GM12878 (cell line): ENCODE results near the gene TKTL1. TPM values are rescaled to one million over a fixed set of nuclear protein-coding genes. Genes with fewer than 3 reads are reported as not detected.

ENCODE experiments used
- ATAC-seq: fragments of 200-7000 bp; cut with Tn5 transposase; 3 replicates; pipeline ENCODE4 v1.9.1; 2020; ENCODE audit warnings: mild to moderate bottlenecking, moderate library complexity
- BruUV-seq: library from RNA; stranded (reverse); fragments of 400-500 nt; replicated peaks from 2 replicates; lab custom pipeline; 2021; lab: Mats Ljungman, UMichigan
- CTCF ChIA-PET: fragments of 300-600 bp; sonication (Branson Sonifier 250); formaldehyde crosslinking; extraction: SDS; loops from one replicate; lab custom pipeline; 2021; ENCODE audit warnings: inconsistent platforms; lab: Yijun Ruan, JAX
- POLR2A ChIA-PET: fragments of 350-600 bp; formaldehyde crosslinking; extraction: SDS; loops from one replicate; lab custom pipeline; 2021; ENCODE audit warnings: inconsistent platforms; lab: Charles Lee
- RAD21 ChIA-PET: fragments of 300-600 bp; sonication (Branson Sonifier 250); formaldehyde crosslinking; loops from one replicate; lab custom pipeline; 2023; ENCODE audit warnings: antibody characterized with exemption; ENCODE audit not compliant: unreplicated experiment; lab: Charles Lee
- SMC1A ChIA-PET: fragments of 300-600 bp; sonication (Branson Sonifier 250); formaldehyde crosslinking; loops from one replicate; lab custom pipeline; 2023; ENCODE audit not compliant: unreplicated experiment, uncharacterized antibody; lab: Charles Lee
- DNase-seq: peaks from one replicate; pipeline ENCODE4 v3.0.0-alpha.2; 2011; ENCODE audit warnings: low read depth, low spot score
- FAIRE-seq: peaks from 3 replicates; lab custom pipeline; 2011; peaks lifted over from hg19 to GRCh38; lab: Jason Lieb, UNC
- H2AFZ ChIP-seq: 2 replicates; pipeline ENCODE4 v1.6.0; 2011; ENCODE audit warnings: low read depth, low read length, control low read depth; ENCODE audit not compliant: control insufficient read depth
- H3K27ac ChIP-seq: 2 replicates; pipeline ENCODE4 v1.5.1; 2011; ENCODE audit warnings: control low read depth; ENCODE audit not compliant: control insufficient read depth, insufficient read depth
- H3K27me3 ChIP-seq, 2 experiments: replicated peaks in 1 of 2; 2 replicates each; pipeline versions ENCODE4 v1.6.0 to v1.6.1; 2011; ENCODE audit warnings: low read length in 1 of 2; ENCODE audit not compliant: control insufficient read depth in 2 of 2, insufficient read depth in 2 of 2
- H3K36me3 ChIP-seq, 2 experiments: 2 replicates each; pipeline ENCODE4 v1.5.1; 2011; ENCODE audit warnings: low read length in 1 of 2; ENCODE audit not compliant: control insufficient read depth in 2 of 2, insufficient read depth in 2 of 2
- H3K4me1 ChIP-seq: 2 replicates; pipeline ENCODE4 v1.6.1; 2011; ENCODE audit warnings: mild to moderate bottlenecking, low read length, moderate library complexity, mixed read lengths; ENCODE audit not compliant: control insufficient read depth, insufficient read depth
- H3K4me2 ChIP-seq: 2 replicates; pipeline ENCODE4 v1.6.0; 2011; ENCODE audit warnings: control low read depth; ENCODE audit not compliant: control insufficient read depth, insufficient read depth
- H3K4me3 ChIP-seq: fragments of 200-600 bp; sonication (generic); 2 replicates; pipeline ENCODE4 v1.5.1; 2016
- H3K79me2 ChIP-seq: 2 replicates; pipeline ENCODE4 v1.6.0; 2011; ENCODE audit warnings: low read length; ENCODE audit not compliant: control insufficient read depth, insufficient read depth
- H3K9ac ChIP-seq: 2 replicates; pipeline ENCODE4 v1.8.0; 2011; ENCODE audit warnings: low read length, control low read depth, mixed read lengths; ENCODE audit not compliant: control insufficient read depth, insufficient read depth
- H3K9me3 ChIP-seq: replicated peaks from 3 replicates; pipeline ENCODE4 v1.5.1; 2011; ENCODE audit warnings: mild to moderate bottlenecking, low read length; ENCODE audit not compliant: control insufficient read depth, insufficient read depth
- H4K20me1 ChIP-seq: 2 replicates; pipeline ENCODE4 v1.6.0; 2011; ENCODE audit not compliant: control insufficient read depth, insufficient read depth
- CREB1 ChIP-seq: IDR thresholded peaks from 2 replicates; pipeline ENCODE4 v1.6.1; 2012; ENCODE audit warnings: low read depth, mild to moderate bottlenecking, inconsistent platforms
- E2F4 ChIP-seq: IDR thresholded peaks from 2 replicates; pipeline ENCODE4 v1.6.1; 2012; ENCODE audit warnings: low read depth, low read length, improper control_type of control experiment
- IRF3 ChIP-seq: fragments of 450-650 bp; IDR thresholded peaks from 2 replicates; pipeline ENCODE4 v1.6.1; 2014; ENCODE audit warnings: mild to moderate bottlenecking
- NR2F1 ChIP-seq: fragments of 450-650 bp; conservative IDR thresholded peaks from 2 replicates; pipeline ENCODE4 v1.6.1; 2017; ENCODE audit warnings: mild to moderate bottlenecking
- RCOR1 ChIP-seq: conservative IDR thresholded peaks from 2 replicates; pipeline ENCODE4 v1.6.1; 2012; ENCODE audit warnings: low read depth, low read length, improper control_type of control experiment
- SUZ12 ChIP-seq: fragments of 200-600 bp; sonication (generic); IDR thresholded peaks from one replicate; pipeline ENCODE4 v1.6.1; 2018; ENCODE audit warnings: antibody characterized with exemption, mild to moderate bottlenecking; ENCODE audit not compliant: unreplicated experiment
- ZBED1 ChIP-seq: IDR thresholded peaks from 2 replicates; pipeline ENCODE4 v1.6.1; 2016; ENCODE audit warnings: borderline replicate concordance
- WGBS: methylation state at CpG from one replicate; pipeline ENCODE4 v1.1.6; 2016; ENCODE audit warnings: low lambda C conversion rate; ENCODE audit not compliant: insufficient replicate concordance, insufficient coverage; ENCODE audit errors: missing lambda C conversion rate; 5-methylcytosine and 5-hydroxymethylcytosine counted together
- in situ Hi-C: fragments of 300-500 bp; cut with MboI; formaldehyde crosslinking; loops from 9 replicates; pipeline ENCODE4 v1.14.3; 2018; ENCODE audit warnings: mixed read lengths
- intact Hi-C: fragments of 100-400 bp; cut with micrococcal nuclease; formaldehyde crosslinking; loops from one replicate; pipeline ENCODE4 v1.14.2; 2022; ENCODE audit not compliant: unreplicated experiment
- polyA plus RNA-seq, 11 experiments: library from polyadenylated mRNA; depleted of rRNA in 4 of 11; unstranded in 6 of 11; stranded (reverse) in 5 of 11; fragments of >200 nt; fragmentation: Nextera tagmentation in 4 of 11; fragmentation: Illumina TruSeq in 1 of 11; extraction: Ambion mirVana in 4 of 11; extraction: Trizol in 1 of 11; gene quantifications; 1 replicate in 1 of 11; 2 replicates in 10 of 11; pipeline versions ENCODE4 v1.2.1 to v1.2.3, GENCODE V29; 2011 to 2016; ENCODE audit warnings: inconsistent platforms in 2 of 11, missing spikeins in 2 of 11, low read depth in 1 of 11
- total RNA-seq, 4 experiments: library from RNA; depleted of rRNA in 3 of 4; stranded (reverse); fragments of >200 nt in 3 of 4; fragmentation: Illumina TruSeq in 1 of 4; extraction: Trizol in 1 of 4; gene quantifications; 2 replicates each; pipeline versions ENCODE4 v1.2.1 to v1.2.3, GENCODE V29; 2013 to 2021

TKTL1 gene
- total and polyA plus RNA-seq, 10 of the 15 experiments (the other 5 are each of a cell fraction or from before 2014, with no cell fraction given): 0.01 to 0.07 TPM; not detected in 8

GRCh38 chrX:154353172-154353843 is 57.7 kb downstream of the TKTL1 start:
- Histone ChIP-seq H3K4me1 (no peaks in the 10 kb centered on the region), H3K36me3 (peaks cover 0 to 59% of the 10 kb centered on the region in 2 experiments; a peak in 2 of 4 replicates)
- SMC1A ChIA-PET: no interaction called here
- no peak for ATAC-seq
- TF ChIP-seq RCOR1: no peak
- TF ChIP-seq ZBED1: no peak
- TF ChIP-seq SUZ12: no peak
- TF ChIP-seq IRF3: no peak
- TF ChIP-seq E2F4: no peak
- TF ChIP-seq CREB1: no peak
- no peak for TF ChIP-seq NR2F1
- TF ChIP-seq, all 136 proteins: peak for 0
- no peak for FAIRE-seq
- H3K4me2 ChIP-seq: no peak overlapping the region
- in situ Hi-C loops: no loop called here
- ChIA-PET POLR2A (no interaction called here), CTCF (no interaction called here), RAD21 (no interaction called here)
- H3K9me3 ChIP-seq: no peaks in the 10 kb centered on the region; the same call in 2 of the 3 replicates
- H3K9ac ChIP-seq: no peak overlapping the region
- WGBS: 69% methylated on average over 23 of the region's 24 CpGs
- no peak overlapping the region for H3K27ac ChIP-seq
- intact Hi-C loops: no loop called here
- H3K27me3 ChIP-seq: no peaks in the 10 kb centered on the region
- no TSS peak for BruUV-seq
- H3K79me2 ChIP-seq: no peaks in the 10 kb centered on the region
- no peaks in the 10 kb centered on the region for H4K20me1 ChIP-seq
- no peak overlapping the region for H3K4me3 ChIP-seq
- no peak overlapping the region for H2AFZ ChIP-seq
- DNase-seq: no peak
